Urothelium cell line (cell line): ENCODE data around the gene ATP9B.

ENCODE experiments used
- DNase-seq: peaks from one replicate; pipeline ENCODE4 v3.0.0; 2011; ENCODE audit warnings: low spot score, mixed read lengths
- FAIRE-seq: peaks from 2 replicates; lab custom pipeline; 2011; peaks lifted over from hg19 to GRCh38; lab: Jason Lieb, UNC

The ATP9B gene

GRCh38 chr18:79345366-79345765 lies 276.2 kb downstream of the ATP9B start:
- DNase-seq: no peak
- FAIRE-seq: no peak

- no peak for DNase-seq
- FAIRE-seq: no peak
These were observed 276.8 kb downstream of the ATP9B start for GRCh38 chr18:79345981-79346380.

- no peak for FAIRE-seq
These were observed 278.9 kb downstream of the ATP9B start for GRCh38 chr18:79348066-79348465.

DNA sequence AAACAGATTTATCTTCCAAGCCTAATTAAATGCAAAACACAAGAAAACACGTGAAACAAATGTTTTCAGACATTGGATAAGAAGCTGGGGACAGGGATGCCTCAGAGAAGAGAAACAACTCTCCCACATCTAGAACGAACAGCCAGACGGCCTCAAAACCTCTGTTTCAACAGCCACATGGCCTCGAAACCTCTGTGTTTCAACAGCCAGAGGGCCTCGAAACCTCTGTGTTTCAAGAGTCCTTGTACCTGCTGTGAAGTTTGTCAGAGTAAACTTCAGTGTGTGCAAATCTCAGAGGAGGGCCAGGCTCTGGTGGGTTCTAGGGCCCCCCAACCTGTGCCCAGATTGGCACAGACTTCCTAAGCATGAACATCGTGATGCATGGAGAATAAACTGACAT lies 283.2 kb downstream of the ATP9B start:
- no peak for DNase-seq
- FAIRE-seq: no peak

More at GRCh38 chr18:79348066-79348465, 278.9 kb downstream of the ATP9B start:
- DNase-seq: no peak

- peak; percentile 14 for DNase-seq
- FAIRE-seq: no peak
These were observed 284.1 kb downstream of the ATP9B start for GRCh38 chr18:79353267-79353666.

GRCh38 chr18:79354350-79354749 lies 285.2 kb downstream of the ATP9B start:
- no peak for DNase-seq
- no peak for FAIRE-seq

DNA sequence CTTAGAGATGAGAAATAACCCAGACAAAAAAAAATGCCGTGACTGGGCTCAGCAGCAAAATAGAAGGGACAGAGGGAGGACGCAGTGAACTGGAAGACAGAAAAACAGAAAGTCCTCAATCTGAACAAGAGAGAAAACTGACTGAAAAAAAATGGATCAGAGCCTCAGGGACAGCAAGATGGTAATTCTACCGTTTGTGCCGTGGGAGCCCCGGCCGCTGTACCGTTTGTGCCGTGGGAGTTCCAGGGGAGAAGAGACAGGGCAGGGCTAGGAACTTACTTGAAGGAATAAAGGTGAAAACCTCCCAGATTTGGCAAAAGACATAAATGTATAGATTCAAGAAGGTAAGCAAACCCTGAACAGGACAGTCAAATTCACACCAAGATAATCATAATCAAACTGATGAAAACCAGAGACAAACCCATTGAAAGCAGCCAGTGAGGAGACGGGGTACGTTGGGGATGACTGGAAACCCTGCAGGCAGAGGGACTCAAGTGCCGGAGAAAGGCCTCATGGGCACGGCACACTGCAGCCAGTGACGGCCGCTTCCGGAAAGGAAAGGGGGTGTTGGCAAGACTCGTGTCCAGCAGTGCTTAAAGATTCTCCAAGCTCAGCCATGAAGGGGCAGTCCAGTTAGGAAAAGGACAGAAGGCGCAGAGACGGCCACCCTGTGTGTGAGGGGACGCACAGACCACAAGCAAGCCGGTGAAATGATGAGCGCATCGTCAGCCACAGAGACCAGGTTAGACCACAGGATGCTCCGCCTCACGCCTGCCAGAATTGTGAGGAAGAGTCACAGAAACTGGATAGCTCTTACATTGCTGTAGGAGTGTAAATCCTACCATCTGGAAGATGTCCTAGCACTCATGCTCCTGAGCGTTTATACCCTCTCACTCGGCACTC lies 286.5 kb downstream of the ATP9B start:
- FAIRE-seq (no peak), DNase-seq (no peak)

GRCh38 chr18:79356435-79356834 lies 287.2 kb downstream of the ATP9B start:
- no peak for FAIRE-seq
- DNase-seq: no peak

- DNase-seq (no peak), FAIRE-seq (no peak)
These were observed 291.7 kb downstream of the ATP9B start for GRCh38 chr18:79360933-79361332.

DNA sequence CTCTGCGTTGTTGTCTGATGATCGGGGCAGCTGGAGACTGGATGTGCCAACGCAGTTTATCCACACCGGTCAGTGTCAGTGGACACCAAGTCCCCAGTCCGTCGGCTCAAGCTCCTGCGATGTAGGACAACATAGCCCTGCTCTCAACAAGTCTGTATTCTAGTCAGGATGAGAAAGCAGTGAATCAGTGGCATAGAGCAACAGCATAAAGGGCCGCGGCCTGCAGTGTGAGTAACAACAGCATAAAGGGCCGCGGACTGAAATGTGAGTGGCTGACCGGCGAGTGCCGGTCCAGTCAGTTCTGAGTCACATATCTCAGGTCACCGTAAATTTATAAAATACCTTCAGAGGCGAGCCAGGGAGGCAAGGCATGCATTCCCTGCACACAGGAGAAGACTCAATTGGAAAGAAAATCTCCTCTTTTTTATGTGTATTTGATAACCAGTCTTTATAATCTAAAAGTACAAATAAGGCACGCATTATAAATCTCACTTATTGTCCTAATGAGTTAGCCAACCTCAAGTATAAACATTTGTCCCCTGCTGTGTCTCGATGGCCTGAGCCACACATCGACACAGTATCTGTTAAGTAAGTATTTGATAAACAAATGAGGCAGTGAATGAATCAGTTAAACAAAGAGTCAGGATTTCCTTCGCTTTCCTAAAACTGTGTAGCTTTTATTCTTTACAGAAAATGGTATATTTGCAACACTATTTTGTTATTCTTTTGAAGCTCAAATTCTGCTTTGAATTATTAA lies 292.8 kb downstream of the ATP9B start:
- FAIRE-seq (no peak), DNase-seq (no peak)

- DNase-seq (no peak), FAIRE-seq (no peak)
These were observed 296.5 kb downstream of the ATP9B start for GRCh38 chr18:79365701-79366100.

GRCh38 chr18:79366177-79367094 lies 297.2 kb downstream of the ATP9B start:
- no peak for DNase-seq

DNA sequence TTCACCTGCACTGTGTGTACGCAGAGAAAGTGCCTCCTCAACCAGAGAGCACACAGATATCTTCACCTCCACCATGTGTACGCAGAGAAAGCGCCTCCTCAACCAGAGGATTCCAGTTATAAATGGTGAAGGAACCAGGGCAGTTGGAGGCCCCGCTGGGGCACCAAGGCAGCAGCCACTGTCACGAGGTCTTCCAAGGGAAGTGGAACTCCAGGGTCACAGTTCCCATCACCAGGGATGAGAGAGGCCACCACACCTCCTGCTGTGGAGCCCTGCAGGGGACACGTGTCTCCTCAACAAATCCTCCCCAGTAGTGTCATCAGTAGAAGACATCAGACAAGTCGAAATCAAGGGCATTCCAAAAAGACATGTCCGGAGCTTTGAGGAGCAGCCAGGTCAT lies 298.3 kb downstream of the ATP9B start:
- FAIRE-seq: no peak
- no peak for DNase-seq

More at GRCh38 chr18:79366177-79367094, 297.2 kb downstream of the ATP9B start:
- no peak for FAIRE-seq

DNA sequence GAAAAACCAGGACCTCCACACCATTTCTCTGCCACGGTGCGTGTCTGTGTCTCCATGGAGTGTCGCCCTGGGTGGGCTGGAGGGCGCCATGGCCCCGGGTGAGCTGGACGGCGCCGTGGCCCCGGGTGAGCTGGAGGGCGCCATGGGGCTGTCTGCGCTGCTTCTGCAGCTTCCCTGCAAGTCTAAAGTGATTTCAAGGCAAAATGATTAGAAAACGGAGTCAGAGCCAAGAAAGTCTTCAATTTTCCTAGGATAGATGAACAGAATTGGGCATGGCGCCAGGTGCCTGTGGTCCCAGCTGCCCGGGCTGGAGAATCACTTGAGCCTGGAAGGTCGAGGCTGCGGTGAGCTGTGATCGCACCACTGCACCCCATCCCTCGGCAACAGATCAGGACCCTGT lies 298.8 kb downstream of the ATP9B start:
- FAIRE-seq (no peak), DNase-seq (no peak)

GRCh38 chr18:79368681-79369080 lies 299.5 kb downstream of the ATP9B start:
- FAIRE-seq (no peak), DNase-seq (no peak)

DNA sequence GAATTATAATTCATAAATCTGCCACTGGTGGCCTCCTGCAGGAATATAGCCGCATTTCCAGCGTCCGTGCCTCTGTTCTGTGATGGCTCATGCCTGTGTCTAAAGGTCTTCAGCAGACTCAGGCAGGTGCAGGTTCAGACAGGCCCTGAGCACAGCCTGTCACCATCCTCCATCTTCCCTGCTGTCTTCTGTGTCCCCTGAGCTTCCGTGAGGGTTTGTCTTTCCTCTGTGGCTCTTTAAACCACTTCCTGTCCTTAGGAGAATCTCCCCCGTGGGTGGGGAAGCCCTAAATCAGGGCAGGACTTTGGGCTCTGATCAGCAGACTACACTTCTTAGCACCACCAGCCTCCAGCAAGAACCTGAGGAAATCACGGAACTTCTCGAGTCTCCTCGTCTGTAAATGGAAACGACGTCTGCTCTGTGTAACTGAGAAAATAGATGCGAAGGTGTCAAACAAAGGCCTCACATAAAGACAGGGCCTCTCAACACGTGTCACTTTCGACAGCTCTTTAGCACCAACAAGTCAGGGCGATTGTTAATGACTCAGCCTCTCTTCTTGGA lies 302.4 kb downstream of the ATP9B start:
- DNase-seq (no peak), FAIRE-seq (no peak)

GRCh38 chr18:79372461-79372860 lies 303.3 kb downstream of the ATP9B start:
- DNase-seq (no peak), FAIRE-seq (no peak)

GRCh38 chr18:79372991-79373390 lies 303.8 kb downstream of the ATP9B start:
- DNase-seq: no peak

GRCh38 chr18:79373736-79374135 lies 304.5 kb downstream of the ATP9B start:
- DNase-seq: no peak
- no peak for FAIRE-seq

More at GRCh38 chr18:79372991-79373390, 303.8 kb downstream of the ATP9B start:
- no peak for FAIRE-seq

DNA sequence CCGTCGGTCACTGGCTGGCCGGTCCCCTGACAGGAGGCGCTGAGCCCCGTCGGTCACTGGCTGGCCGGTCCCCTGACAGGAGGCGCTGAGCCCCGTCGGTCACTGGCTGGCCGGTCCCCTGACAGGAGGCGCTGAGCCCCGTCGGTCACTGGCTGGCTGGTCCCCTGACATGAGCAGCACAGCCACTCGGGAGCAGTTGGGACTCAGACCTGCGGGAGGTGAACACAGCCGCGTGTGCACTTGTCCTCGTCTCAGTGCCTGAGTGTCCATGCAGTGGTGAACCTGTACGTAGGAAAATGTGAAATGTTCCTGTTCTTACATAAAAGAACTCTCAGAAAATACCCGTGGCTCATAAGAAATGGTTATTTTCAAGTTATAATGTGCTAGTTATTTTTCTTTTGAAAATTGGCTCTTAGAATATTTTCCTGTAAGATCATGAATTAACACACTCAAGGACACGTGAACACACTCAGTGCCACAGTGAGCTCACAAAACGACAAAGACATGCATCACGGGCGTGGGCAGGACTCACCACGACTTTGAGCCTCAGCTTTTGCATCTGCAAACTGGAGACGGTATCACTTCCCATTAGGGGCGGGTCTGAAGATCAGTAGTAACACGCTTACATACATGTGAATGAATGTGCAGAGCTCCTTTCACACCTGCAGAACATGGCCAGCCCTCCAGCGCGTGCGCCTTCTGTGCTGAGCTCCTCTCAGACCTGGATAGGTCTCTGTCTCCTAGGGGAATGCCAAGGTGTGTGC lies 305.4 kb downstream of the ATP9B start:
- no peak for FAIRE-seq

More for the DNA sequence above, 305.4 kb downstream of the ATP9B start:
- no peak for DNase-seq
